ENCODE measurements around the gene FBXL2.
"Not testable (repeated sequence)": the region's sequence is repeated elsewhere in the genome, so short reads cannot be mapped to it uniquely, and the experiment has no call there.

Gene FBXL2

GRCh38 chr3:33428734-33429133 is 151.5 kb downstream of the FBXL2 start:
- no peak for DNase-seq (ENCODE audit: low read depth in 2 of 2)

- not testable (repeated sequence) for DNase-seq (ENCODE audit: low read depth in 2 of 2)
Observed at GRCh38 chr3:33429306-33429705, 152.1 kb downstream of the FBXL2 start.

- no peak for DNase-seq (ENCODE audit: low read depth in 2 of 2)
Observed at GRCh38 chr3:33430061-33430460, 152.8 kb downstream of the FBXL2 start.

DNA sequence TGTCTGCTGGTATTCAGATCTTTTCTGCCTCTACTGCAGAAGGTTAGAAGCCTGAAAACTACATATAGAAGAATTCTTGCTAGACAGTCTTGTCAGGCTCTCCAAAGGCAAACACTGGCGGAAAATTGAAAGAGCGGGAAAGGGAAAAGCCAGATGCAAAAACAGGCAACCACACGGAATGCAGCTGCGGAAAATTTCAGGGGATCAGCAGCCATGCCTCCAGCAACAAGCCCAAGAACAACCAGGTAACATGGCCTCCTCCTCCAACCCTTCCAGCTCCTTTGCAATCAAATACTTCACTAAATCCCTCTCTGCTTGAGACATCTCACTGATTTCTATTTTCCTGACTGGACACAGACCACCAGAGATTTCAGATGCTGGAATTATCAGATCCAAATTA is 153.3 kb downstream of the FBXL2 start:
- no peak for DNase-seq (ENCODE audit: low read depth in 2 of 2)

DNA sequence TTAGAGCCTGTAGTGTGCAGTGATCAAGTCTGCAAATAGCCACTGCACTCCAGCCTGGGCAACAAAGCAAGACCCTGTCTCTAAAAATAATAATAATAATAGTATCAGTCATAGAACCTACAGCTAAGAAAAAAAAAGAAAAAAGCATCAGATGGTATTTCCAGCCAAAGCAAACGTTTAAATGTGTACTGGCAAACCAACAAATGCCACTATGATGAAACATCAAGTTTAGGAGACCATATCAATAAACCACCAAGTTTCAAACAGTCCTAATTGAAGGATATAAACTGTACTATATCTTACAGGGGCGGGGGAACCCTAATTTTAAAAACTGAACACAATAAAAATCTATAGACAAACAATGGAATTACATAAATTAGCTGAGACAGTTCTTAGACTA is 156.6 kb downstream of the FBXL2 start:
- DNase-seq (ENCODE audit: low read depth in 2 of 2): no peak
